PC-9 (cell line): ENCODE results near the gene PRSS50.

ENCODE experiments used
- CTCF ChIP-seq: fragments of 200-600 bp; sonication (generic); conservative IDR thresholded peaks from 2 replicates; pipeline ENCODE4 v1.6.1; 2017; ENCODE audit warnings: mixed run types, antibody characterized with exemption, mild to moderate bottlenecking, moderate library complexity
- EZH2 ChIP-seq: fragments of 200-600 bp; sonication (generic); IDR thresholded peaks from 2 replicates; pipeline ENCODE4 v1.8.0; 2017; ENCODE audit warnings: antibody characterized with exemption, low read depth

- TF ChIP-seq CTCF (no peak), EZH2 (no peak)
Observed at GRCh38 chr3:46666453-46666845, 51.2 kb downstream of the PRSS50 start.
